Skin epidermis (tissue), 12 donors: ENCODE data around the gene EVI5L.

Experiments
- H3K27ac ChIP-seq, 21 experiments: fragments of 200-600 bp; sonication (generic) in 11 of 21; one replicate each; pipeline ENCODE4 v1.5.0; 2020; ENCODE audit warnings: mild to moderate bottlenecking in 3 of 21, inconsistent platforms in 2 of 21, moderate library complexity in 2 of 21
- H3K4me3 ChIP-seq, 7 experiments: fragments of 200-600 bp; sonication (generic) in 2 of 7; one replicate each; pipeline ENCODE4 v1.5.0; 2020; ENCODE audit warnings: inconsistent platforms in 2 of 7, mild to moderate bottlenecking in 2 of 7, moderate library complexity in 1 of 7

Gene EVI5L

DNA sequence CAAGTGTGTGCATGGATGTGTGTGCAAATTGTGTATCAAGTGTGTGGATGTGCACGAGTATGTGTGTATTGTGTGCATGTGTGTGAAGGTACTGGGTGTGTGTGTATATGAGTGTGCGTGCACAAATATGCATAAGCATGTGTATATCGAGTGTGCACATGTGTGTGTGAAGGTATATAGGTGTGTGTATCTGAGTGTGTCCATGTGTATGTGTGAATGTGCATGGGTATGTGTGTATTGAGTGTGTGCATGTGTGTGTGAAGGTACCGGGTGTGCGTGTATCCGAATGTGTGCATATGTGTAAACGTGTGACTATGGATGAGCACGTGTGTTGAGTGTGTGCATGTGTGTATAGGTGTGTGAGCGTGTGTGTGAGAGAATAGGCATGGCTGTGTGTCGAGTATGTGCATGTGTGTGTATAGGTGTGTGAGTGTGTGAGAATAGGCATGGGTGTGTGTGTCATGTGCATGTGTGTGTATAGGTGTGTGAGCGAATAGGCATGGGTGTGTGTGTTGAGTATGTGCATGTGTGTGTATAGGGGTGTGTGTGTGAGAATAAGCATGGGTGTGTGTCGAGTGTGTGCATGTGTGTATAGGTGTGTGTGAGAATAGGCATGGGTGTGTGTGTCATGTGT, 12.8 kb downstream of the EVI5L start:
- H3K27ac ChIP-seq: no peak overlapping the region
- no peak overlapping the region for H3K4me3 ChIP-seq

DNA sequence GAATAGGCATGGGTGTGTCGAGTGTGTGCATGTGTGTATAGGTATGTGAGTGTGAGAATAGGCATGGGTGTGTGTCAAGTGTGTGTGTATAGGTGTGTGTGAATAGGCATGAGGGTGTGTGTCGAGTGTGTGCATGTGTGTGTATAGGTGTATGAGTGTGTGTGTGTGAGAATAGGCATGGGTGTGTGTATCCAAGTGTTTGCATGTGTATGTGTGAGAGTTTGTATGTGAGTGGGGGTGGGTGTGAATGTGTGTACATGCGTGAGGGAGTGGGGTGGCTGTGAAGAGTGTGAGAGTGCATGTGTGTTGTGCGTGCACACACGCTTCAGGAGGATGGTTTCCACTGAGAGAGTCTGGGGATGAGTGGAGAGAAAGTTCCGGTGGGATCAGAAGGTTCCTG, 13.5 kb downstream of the EVI5L start:
- Histone ChIP-seq H3K27ac (no peak overlapping the region), H3K4me3 (no peak overlapping the region)

DNA sequence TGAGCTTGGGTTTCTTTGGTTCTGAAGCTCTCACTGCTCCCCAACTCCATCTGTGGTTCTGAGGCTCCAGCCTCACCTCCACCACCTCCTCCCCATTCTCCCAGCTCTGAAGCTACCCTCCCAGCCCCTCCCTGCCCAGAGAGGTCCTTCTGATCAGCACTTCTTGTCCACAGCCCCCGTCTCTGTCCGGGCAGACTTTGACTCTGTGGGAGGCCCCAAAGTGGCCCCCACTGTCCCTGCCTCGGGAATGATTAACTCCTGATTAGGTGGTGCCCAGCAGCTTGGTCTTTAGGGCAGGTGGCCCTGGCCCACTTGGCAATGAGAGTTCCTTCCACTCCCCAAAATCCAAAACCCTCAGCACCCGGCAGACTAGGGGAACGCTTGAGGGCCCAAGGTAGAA, 14.4 kb downstream of the EVI5L start:
- no peak overlapping the region for H3K27ac ChIP-seq
- no peak overlapping the region for H3K4me3 ChIP-seq

DNA sequence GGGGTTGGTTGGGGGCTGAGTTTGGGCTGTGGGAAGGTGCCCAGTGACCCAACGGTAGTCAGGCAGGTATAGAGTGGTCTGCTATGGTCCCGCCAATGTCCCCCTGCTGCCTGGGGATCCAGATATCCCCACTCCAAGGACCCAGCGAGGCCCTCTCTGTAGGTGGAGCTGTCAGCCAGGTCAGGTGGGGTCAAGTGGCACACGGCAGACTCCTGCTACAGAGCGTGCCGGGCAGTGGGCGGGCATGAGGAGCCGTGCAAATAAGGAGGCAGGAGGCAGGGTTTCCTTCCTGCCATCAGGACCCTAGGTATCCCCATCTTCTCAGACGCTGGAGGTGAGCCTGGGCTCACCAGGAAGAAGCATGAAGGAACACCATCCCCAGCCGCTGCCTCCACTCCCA, 14.9 kb downstream of the EVI5L start:
- H3K4me3 ChIP-seq: no peak overlapping the region
- H3K27ac ChIP-seq: no peak overlapping the region

GRCh38 chr19:7845390-7846154, 15.6 kb downstream of the EVI5L start:
- Histone ChIP-seq H3K27ac (no peak overlapping the region), H3K4me3 (no peak overlapping the region)

GRCh38 chr19:7846155-7846646, 16.2 kb downstream of the EVI5L start:
- Histone ChIP-seq H3K4me3 (no peak overlapping the region), H3K27ac (no peak overlapping the region)

DNA sequence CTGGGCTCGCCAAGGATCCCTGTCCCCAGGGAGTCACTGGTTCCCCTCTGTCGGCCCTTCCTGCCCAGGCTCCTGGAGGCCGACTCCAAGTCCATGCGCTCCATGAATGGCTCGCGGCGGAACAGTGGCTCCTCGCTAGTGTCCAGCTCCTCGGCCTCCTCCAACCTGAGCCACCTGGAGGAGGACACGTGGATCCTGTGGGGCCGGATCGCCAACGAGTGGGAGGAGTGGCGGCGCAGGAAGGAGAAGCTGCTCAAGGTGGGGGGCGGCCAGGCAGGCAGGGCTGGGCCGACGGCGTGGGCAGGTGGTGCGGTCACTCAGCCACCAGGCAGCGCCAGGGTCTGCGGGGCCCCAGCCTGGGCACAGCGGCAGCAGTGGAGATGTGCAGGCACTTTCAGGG, 17.6 kb downstream of the EVI5L start:
- no peak overlapping the region for H3K4me3 ChIP-seq
- no peak overlapping the region for H3K27ac ChIP-seq

GRCh38 chr19:7848779-7849457, 18.9 kb downstream of the EVI5L start:
- no peak overlapping the region for H3K4me3 ChIP-seq
- no peak overlapping the region for H3K27ac ChIP-seq

DNA sequence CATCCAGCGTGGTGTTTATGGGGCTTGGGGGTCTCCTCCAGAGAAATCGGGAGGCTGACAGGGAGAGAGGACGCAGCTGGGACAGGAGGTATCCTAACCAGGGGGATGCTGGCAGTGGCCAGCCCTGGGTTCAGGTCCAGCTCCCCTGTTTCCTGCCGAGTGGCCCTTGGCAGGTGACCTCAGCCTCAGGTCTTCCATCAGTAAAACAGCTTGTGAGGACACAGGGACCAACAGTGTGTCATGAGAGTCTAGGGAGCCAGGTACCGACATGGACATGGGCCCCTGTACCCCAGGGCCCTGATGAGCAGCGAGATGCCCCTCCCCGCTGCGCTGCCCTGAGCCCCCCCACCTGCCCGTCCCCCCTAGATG, 19.6 kb downstream of the EVI5L start:
- H3K27ac ChIP-seq: no peak overlapping the region
- no peak overlapping the region for H3K4me3 ChIP-seq

- H3K27ac ChIP-seq: no peak overlapping the region
- no peak overlapping the region for H3K4me3 ChIP-seq
These were observed 20.2 kb downstream of the EVI5L start for GRCh38 chr19:7850000-7850813.

DNA sequence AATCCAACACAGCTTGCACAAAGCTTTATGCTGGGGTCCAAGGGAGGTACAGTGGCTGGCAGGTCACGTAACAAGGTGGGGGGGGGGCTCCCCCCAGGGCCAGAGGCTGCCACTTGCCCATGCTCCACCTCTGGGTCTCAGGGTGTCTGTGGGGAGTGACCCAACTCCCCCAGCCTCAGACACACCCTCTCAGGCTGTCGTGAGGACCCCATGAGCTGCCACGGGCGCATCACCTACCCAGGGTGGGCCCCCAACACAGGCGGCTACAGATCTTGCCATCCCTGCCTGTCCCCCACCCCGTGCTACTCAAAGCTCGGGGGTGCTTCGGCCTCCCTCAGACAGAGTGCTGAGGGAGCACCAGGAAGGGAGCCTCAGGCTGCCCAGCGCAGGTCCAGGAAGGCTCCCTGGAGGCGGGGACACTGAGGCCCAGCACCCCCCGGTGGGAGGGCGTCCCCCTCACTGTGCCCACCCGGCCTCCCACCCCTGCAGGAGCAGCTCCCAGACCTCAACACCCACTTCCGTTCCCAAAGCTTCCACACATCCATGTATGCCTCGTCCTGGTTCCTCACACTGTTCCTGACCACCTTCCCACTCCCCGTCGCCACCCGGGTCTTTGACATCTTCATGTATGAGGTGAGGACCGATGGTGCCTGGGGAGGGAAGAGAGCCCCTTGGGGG, 21.1 kb downstream of the EVI5L start:
- H3K27ac ChIP-seq: no peak overlapping the region
- H3K4me3 ChIP-seq: no peak overlapping the region

DNA sequence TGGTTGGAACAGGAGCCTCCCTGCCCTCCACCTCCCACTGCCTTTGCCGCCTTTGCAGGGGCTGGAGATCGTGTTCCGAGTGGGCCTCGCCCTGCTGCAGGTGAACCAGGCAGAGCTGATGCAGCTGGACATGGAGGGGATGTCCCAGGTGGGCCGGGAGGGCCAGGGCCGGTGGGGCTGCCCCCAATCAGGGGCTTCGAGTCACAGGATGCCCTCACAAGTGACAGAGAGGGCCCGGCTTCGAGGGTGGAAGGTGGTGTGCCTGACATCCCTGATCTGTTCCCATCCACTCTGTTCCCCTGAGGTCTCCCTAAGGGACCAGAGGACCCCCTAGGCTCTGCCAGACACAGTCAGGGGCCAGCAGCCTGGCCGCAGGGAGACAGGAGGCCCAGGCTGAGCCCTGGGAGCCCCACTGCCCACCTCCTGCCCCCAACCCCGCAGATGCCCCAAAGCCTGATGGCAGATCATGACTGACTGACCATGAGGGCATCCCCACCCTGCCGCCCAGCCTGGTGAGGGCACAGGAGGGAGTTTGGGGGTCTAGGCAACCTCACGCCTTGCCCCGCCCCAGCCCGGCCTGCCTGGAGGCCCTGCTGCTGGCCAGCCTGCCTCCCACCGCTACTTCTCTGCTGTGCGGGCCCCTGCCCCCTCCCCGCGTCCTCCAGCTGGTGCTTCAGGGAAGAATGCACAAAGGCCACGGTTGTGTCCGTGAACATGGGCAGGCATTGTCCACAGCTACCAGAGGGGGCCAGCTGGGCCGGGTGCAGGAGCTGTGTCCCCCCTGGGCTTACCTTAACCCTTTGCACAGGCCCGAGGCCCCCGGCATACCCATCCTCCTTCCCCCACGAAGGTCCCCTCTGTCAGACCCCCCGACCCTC, 21.8 kb downstream of the EVI5L start:
- Histone ChIP-seq H3K27ac (no peak overlapping the region), H3K4me3 (no peak overlapping the region)

DNA sequence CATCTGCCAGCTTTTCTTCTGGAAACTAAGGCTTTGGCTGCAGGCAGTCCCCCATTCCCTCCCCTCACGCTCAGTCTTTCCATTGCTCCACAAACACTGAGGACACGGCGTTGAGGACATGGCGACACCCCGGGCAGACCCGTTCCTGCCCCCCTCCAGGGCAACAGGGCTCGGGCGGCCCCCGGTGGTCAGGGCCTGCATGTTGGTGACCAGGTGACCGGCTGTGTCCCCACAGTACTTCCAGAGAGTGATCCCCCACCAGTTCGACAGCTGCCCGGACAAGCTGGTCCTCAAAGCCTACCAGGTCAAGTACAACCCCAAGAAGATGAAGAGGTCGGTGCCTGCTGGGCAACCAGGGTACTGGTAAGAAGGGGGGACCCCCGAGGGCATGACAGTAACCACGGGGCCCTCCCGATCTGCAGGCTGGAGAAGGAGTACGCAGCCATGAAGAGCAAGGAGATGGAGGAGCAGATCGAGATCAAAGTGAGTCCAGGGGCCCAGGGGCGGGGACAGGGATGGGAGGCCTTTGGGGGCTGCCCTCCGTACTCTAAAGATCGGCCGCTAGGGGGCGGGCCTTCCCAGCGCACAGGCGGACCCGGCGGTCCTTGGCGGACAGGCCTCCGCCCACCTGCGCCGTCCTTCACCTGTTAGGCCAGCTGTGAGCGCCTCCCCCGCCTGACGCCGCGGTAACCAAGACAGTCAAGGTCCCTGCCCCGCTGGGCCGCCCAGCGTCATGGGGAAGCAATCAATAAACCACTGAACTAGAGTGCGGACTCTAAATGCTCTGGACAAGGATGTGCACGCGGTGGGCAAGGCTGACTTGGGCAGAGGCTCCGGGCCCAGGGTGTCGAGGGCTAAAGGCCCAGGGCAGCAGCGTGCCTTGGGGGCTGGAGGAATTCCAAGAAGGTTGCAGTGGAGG, 23.1 kb downstream of the EVI5L start:
- no peak overlapping the region for H3K4me3 ChIP-seq
- H3K27ac ChIP-seq: no peak overlapping the region

DNA sequence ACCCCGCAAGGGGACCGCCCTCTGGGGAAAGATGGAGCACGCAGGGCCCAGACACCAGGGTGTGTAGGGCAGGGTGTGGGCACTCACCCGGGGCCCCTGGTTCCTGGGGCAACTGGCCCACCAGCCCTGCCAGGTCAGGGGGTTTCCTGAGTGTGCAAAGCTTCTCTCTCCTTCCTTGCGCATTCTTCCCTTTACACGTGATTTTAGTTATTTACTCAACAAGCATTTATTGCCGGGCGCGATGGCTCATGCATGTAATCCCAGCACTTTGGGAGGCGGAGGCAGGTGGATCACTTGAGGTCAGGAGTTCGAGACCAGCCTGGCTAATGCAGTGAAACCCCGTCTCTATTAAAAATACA, 23.7 kb downstream of the EVI5L start:
- no peak overlapping the region for H3K27ac ChIP-seq
- H3K4me3 ChIP-seq: no peak overlapping the region

DNA sequence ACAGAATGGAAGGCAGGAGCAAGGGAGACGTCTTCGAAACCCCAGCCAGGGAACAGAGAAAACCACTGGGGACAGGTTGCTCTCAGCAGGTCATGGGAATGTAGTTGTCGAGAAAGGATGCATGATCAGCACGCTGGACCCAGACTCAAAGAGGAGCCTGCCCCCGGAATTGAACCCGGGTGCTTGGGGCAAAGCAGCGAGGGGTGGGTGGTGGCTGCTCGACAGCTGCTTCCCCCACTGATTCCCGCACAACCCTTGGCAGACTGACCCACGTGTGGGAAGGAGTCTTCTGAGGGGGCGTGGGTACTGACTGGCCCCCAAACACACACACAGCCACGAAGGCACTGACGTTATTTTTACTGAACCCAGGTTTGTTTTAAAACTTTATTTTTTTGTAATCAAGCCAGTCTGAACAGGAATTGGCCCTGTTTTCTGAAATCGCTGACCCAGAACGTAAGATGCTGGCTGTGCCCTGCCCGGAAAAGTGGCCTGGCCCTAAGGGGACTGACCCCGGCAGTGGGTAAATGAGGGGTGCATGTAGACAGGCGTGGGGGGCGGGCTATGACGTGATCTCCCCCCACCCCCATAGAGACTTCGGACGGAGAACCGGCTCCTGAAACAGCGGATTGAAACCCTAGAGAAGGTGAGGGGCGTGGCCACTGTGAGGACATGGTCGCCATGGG, 25.5 kb downstream of the EVI5L start:
- H3K27ac ChIP-seq: no peak overlapping the region
- H3K4me3 ChIP-seq: no peak overlapping the region

DNA sequence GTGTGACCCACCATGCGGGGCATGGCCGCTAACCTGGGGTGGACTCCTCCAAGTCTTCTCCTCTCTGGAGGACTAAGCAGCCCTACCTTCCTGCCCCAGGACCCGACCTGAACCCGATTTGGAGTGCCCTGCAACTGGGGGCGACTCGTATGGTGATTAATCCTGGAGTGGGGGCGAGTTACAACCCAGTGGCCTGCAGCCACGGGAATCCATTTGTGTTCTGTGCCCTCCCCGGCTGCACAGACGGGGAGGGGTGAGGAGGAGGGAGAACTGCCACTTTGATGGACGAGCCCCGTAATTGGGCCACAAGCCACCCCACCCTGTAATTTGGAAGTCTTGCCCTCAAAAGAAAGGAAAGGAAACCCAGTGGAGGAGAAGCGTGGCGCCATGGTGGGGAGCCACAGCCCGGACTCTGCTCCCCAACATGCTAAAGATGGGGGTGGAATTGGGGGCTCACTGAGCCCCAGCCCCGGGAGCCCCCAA, 26.1 kb downstream of the EVI5L start:
- no peak overlapping the region for H3K4me3 ChIP-seq
- H3K27ac ChIP-seq: no peak overlapping the region
